Heart right ventricle (tissue), 16 donors: ENCODE results near the gene ROBO4. TPM values are rescaled to one million over a fixed set of nuclear protein-coding genes. Genes with fewer than 3 reads are reported as not detected.

ENCODE experiments used
- ATAC-seq, 8 donors: fragments of 200-7000 bp; cut with Tn5 transposase; one replicate each; pipeline ENCODE4 v1.9.1; 2020; ENCODE audit warnings: mild to moderate bottlenecking in 8 of 8, moderate library complexity in 8 of 8, moderate number of reproducible peaks in 1 of 8
- DNase-seq, 2 donors: peaks; one replicate each; pipeline ENCODE4 v3.0.0-alpha.2; 2020
- H3K27ac ChIP-seq, 10 donors: fragments of 200-600 bp; sonication (generic) in 2 of 10; one replicate each; pipeline versions ENCODE4 v1.5.0 to v1.8.0; 2020 to 2022; ENCODE audit warnings: mild to moderate bottlenecking in 3 of 10
- H3K27me3 ChIP-seq, 7 donors: fragments of 200-600 bp; one replicate each; pipeline ENCODE4 v1.8.0; 2021 to 2022; ENCODE audit warnings: mild to moderate bottlenecking in 2 of 7
- H3K36me3 ChIP-seq, 9 donors: fragments of 200-600 bp; sonication (generic) in 1 of 9; one replicate each; pipeline versions ENCODE4 v1.5.0 to v1.8.0; 2020 to 2022; ENCODE audit warnings: mild to moderate bottlenecking in 2 of 9
- H3K4me1 ChIP-seq, 9 donors: fragments of 200-600 bp; sonication (generic) in 1 of 9; one replicate each; pipeline versions ENCODE4 v1.5.0 to v1.8.0; 2020 to 2022; ENCODE audit warnings: mild to moderate bottlenecking in 4 of 9
- H3K4me3 ChIP-seq, 10 donors: fragments of 200-600 bp; sonication (generic) in 2 of 10; one replicate each; pipeline versions ENCODE4 v1.5.0 to v1.8.0; 2020 to 2022; ENCODE audit warnings: mild to moderate bottlenecking in 7 of 10, moderate library complexity in 2 of 10
- H3K9me3 ChIP-seq, 11 donors: fragments of 200-600 bp in 10 of 11; sonication (generic) in 2 of 11; one replicate each; pipeline versions ENCODE4 v1.5.0 to v1.8.0; 2013 to 2022; ENCODE audit warnings: mild to moderate bottlenecking in 2 of 11, control low read depth in 1 of 11, moderate library complexity in 1 of 11
- WGBS, 2 donors: extraction: QIAGEN DNeasy Blood & Tissue Kit; methylation state at CpG; one replicate each; pipeline ENCODE4 v1.1.7; 2013; ENCODE audit warnings: inconsistent platforms in 1 of 2; 5-methylcytosine and 5-hydroxymethylcytosine counted together
- intact Hi-C, 10 donors: fragments of 100-400 bp; cut with DNase I; formaldehyde crosslinking; loops; one replicate each; pipeline versions ENCODE4 v1.11.1 to v1.14.2; 2022
- polyA plus RNA-seq, 2 donors: library from polyadenylated mRNA; stranded (reverse); fragments of 200-250 nt; gene quantifications; one replicate each; pipeline ENCODE4 v1.2.3, GENCODE V29; 2013
- total RNA-seq, 10 donors: library from RNA; stranded (reverse); fragmentation: NEBNext Ultra II Directional in 3 of 10; extraction: Animal tissue kit (Norgen Biotek cat#: 25700) in 3 of 10; gene quantifications; one replicate each; pipeline versions ENCODE4 v1.2.1 to v1.2.4, GENCODE V29; 2021 to 2023
- TF ChIP-seq, protein P1 (sequence below), 9 donors: fragments of 200-600 bp; sonication (generic) in 2 of 9; IDR thresholded peaks; one replicate each; pipeline versions ENCODE4 v1.5.0 to v1.8.0; 2021 to 2022; ENCODE audit warnings: antibody characterized with exemption in 9 of 9, mild to moderate bottlenecking in 5 of 9, moderate library complexity in 1 of 9
- donor health status: Arrhythmogenic right ventricular cardiomyopathy.
- donor health status: ischemic (EF 13 %, LVEDD 7.1; RV severe dilation, severe dysfunction).
- donor health status: healthy with polysubstance abuse.
- donor health status: DM: no; HTN: yes; CAD: no.
- donor health status: DM: no; HTN: no; CAD: no.
- donor health status: ischemic (EF 25% LVEDD 6.9; RV normal size, moderate dysfunction).
- donor health status: ischemic (EF 25% LVEDD 5.7; RV mildly dilated, moderate dysfunction).
- donor health status: healthy.
- donor health status: DM: yes; HTN: yes; CAD: no.
- donor health status: Ischemic cardiomyopathy.
- donor health status: ischemic (EF 35%, LVEDD 5.7; RV mildly dilated, moderate dysfunction).
- donor health status: nonischemic (EF 11% LVEDD 7.7; RV severe dilation, severe dysfunction).
- donor health status: DM: yes; HTN: yes; CAD: no.
- donor health status: PGD.
- donor health status: ischemic (EF 29% LVEDD 5.4; RV normal size, mild dysfunction).
- donor health status: nonischemic (EF 23%, LVEDD 6.1; RV moderate dilation, normal function).

Gene ROBO4
- total and polyA plus RNA-seq, 12 donors, result 14.2 to 42.6 (median 22.0) TPM

DNA sequence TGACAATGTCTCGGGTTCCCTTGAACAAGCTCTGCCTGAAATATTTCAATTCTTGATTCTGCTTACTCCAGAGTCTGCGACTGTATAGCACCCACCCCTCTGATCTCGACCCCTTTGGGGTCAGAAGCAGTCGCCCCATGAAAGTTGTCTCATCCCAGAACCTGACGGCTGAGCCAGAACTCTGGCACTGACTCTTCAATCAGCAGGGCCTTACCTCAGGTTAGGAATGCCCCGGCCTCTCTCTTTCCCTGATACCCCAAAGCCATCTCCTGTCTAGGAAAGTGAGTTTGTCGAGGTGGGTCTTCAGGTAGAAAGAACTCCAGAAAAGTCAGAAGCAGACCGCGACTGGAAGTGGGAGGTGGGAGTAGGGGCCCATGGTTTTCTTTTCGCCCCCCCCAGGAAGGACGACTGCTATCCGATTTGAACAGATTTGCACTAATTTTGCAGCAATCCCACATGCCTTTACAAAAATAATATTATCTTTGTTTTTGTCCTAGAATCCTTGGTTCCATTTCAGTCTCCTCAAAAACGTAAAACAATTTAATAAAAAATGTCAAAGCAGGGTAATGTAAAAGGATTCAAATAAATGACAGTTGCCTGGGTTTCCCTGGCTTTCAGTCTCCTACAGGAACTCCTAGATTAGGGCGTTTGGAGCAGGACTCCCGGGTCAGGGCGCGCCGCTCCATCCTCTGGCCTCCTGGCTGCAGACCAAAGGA is 33.3 kb downstream of the ROBO4 start:
- intact Hi-C loops, result loop anchor here in 1 of 10 donors (10.0 kb wide), 1 partner anchor 220 kb away; no protein-coding TSS in a partner anchor
- whole genome bisulfite sequencing, 2 donors, result 10% methylated on average over 18 of the region's 18 CpGs
- Histone ChIP-seq H3K36me3 (no peaks in the 10 kb centered on the region), H3K27me3 (peaks cover 41 to 100% (median 99%) of the 10 kb centered on the region in 7 donors), H3K4me1 (peaks cover 12 to 62% (median 41%) of the 10 kb centered on the region in 9 donors), H3K4me3 (no peak overlapping the region), H3K27ac (no peak overlapping the region), H3K9me3 (no peaks in the 10 kb centered on the region)
- TF ChIP-seq, protein P1, sequence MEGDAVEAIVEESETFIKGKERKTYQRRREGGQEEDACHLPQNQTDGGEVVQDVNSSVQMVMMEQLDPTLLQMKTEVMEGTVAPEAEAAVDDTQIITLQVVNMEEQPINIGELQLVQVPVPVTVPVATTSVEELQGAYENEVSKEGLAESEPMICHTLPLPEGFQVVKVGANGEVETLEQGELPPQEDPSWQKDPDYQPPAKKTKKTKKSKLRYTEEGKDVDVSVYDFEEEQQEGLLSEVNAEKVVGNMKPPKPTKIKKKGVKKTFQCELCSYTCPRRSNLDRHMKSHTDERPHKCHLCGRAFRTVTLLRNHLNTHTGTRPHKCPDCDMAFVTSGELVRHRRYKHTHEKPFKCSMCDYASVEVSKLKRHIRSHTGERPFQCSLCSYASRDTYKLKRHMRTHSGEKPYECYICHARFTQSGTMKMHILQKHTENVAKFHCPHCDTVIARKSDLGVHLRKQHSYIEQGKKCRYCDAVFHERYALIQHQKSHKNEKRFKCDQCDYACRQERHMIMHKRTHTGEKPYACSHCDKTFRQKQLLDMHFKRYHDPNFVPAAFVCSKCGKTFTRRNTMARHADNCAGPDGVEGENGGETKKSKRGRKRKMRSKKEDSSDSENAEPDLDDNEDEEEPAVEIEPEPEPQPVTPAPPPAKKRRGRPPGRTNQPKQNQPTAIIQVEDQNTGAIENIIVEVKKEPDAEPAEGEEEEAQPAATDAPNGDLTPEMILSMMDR (IDR thresholded peaks at IDR 0.05), result no peak
- no peak for ATAC-seq
- DNase-seq, result no peak

DNA sequence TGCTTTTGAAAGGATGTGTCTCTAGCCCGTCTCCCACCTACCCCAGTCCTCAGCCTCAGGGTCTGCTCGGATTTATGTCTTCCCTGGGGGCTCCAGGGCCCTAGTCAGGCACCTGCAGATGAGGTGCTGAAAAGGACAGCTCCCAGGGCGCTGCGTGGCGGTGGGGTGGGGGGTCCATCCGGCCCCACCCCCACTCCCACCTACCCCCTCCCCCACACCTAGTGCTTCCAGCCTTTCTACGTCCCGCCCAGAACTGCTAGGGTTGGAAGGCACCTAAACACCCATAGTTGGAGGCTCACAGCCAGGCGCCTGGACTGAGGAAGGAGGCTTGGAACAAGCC is 33.9 kb downstream of the ROBO4 start:
- Histone ChIP-seq H3K4me3 (no peak overlapping the region), H3K9me3 (no peaks in the 10 kb centered on the region), H3K36me3 (no peaks in the 10 kb centered on the region), H3K4me1 (peaks cover 12 to 56% (median 38%) of the 10 kb centered on the region in 9 donors), H3K27me3 (peaks cover 39 to 100% (median 99%) of the 10 kb centered on the region in 7 donors), H3K27ac (no peak overlapping the region)
- WGBS, 2 donors, result 3% methylated on average over 9 of the region's 9 CpGs
- DNase-seq, result no peak
- ATAC-seq, result no peak
- intact Hi-C loops, result loop anchor here in 1 of 10 donors (10.0 kb wide), 1 partner anchor 219 kb away; no protein-coding TSS in a partner anchor
- TF ChIP-seq, protein P1 (IDR thresholded peaks at IDR 0.05), result no peak

DNA sequence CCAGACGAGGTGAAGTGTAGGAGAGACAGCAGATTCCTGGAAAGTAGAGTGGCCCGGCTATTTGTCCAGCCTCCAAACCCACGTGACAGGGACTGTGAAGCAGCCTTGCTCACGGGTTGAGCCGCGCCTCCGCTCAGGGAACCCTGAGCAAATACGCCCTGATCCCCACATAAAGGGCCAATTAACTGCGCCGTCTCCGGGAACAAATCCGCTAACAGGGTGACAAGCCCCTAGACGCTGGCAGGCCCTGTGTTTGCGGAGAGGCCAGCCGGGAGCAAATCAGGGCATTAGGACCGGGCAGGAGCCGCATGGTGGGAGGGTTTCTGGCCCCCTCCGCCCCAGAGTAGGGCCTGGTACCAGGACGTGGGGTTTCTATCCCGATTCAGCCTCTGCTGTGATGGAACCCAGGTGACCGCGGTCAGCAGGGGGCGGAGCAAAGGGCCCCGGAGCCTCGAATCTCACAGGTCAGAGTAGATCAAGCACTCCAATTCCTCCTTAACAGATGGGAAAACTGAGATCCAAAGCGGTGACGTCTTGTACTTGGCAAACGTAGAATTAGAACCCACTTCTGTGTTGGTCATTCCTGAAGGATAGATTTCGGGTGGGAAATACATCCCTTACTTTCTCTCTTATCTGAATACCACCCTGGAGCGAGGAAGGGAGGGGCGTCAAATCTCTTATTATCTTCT is 34.4 kb downstream of the ROBO4 start:
- WGBS, 2 donors, result 1 to 2% methylated on average over 31 of the region's 31 CpGs
- Histone ChIP-seq H3K36me3 (no peaks in the 10 kb centered on the region), H3K27me3 (peaks cover 34 to 100% (median 99%) of the 10 kb centered on the region in 7 donors), H3K4me3 (peak overlapping the region in 8 of 10 donors; percentile 15 to 41 (median 38)), H3K27ac (no peak overlapping the region), H3K4me1 (peaks cover 12 to 52% (median 36%) of the 10 kb centered on the region in 9 donors), H3K9me3 (no peaks in the 10 kb centered on the region)
- DNase-seq (peak in 1 of 2 donors; percentile 35), ATAC-seq (peak in 7 of 8 donors; percentile 48 to 71 (median 61))
- TF ChIP-seq, protein P1 (IDR thresholded peaks at IDR 0.05), result no peak
- intact Hi-C loops, result loop anchor here in 1 of 10 donors (10.0 kb wide), 1 partner anchor 218 kb away; no protein-coding TSS in a partner anchor

DNA sequence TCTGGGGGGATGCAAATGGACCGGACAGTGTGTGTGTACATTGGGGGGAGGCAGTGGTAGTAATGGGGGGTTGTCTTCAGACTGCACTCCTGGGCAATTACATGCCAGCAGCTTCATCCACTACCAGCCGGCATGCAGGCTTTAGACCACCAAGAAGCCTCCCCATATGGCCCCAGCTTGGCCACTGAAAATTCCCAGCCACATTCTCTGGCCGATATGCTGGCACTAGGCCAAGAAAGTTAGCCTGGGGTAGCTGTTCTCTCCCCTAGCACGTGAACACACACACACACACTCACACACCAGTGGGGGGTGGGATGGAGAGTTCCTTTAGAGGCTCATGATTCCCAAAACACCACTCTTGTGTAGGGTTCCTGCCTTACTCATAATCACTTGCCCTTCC is 36.0 kb downstream of the ROBO4 start:
- DNase-seq, result no peak

More for the DNA sequence above, 36.0 kb downstream of the ROBO4 start:
- no peak overlapping the region for H3K27ac ChIP-seq
- H3K36me3 ChIP-seq, result no peaks in the 10 kb centered on the region
- peaks cover 25 to 100% (median 96%) of the 10 kb centered on the region in 7 donors for H3K27me3 ChIP-seq
- 25 to 28% methylated on average over 4 of the region's 4 CpGs for WGBS, 2 donors
- ATAC-seq, result no peak
- intact Hi-C loops, result loop anchor here in 1 of 10 donors (10.0 kb wide), 1 partner anchor 217 kb away; no protein-coding TSS in a partner anchor
- TF ChIP-seq, protein P1 (IDR thresholded peaks at IDR 0.05), result no peak
- no peak overlapping the region for H3K4me3 ChIP-seq
- H3K4me1 ChIP-seq, result peaks cover 12 to 38% (median 30%) of the 10 kb centered on the region in 9 donors
- H3K9me3 ChIP-seq, result no peaks in the 10 kb centered on the region
